Measurements from ENCODE around the gene ZNF300.

DNA sequence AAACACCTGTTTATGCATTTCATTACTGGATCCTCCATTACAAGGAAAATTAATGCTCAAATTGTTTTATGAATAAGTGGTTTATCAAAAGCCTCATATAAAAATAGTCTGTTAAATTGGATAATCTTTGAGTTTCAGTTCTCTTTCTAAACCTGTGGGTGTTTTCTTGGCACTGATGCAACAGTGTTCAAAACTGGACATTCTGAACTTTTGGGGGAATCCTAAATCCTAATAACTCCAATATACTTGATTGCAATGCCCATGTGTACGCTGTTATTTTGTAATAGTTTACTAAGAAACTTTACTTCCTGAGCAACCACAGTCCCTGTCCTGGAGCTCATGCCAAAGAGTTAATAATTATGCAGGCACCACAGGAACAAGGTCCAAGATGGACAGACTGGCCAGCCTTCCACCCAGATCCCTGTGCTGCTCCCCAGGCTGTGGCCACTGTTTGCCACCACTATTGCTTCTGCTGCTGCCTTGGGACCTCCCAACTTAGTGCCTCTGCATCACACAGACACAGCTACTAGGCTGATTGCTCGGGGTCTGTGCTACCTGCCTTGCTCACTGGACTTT lies 44.4 kb downstream of the ZNF300 start:
- TF ChIP-seq, protein P1, sequence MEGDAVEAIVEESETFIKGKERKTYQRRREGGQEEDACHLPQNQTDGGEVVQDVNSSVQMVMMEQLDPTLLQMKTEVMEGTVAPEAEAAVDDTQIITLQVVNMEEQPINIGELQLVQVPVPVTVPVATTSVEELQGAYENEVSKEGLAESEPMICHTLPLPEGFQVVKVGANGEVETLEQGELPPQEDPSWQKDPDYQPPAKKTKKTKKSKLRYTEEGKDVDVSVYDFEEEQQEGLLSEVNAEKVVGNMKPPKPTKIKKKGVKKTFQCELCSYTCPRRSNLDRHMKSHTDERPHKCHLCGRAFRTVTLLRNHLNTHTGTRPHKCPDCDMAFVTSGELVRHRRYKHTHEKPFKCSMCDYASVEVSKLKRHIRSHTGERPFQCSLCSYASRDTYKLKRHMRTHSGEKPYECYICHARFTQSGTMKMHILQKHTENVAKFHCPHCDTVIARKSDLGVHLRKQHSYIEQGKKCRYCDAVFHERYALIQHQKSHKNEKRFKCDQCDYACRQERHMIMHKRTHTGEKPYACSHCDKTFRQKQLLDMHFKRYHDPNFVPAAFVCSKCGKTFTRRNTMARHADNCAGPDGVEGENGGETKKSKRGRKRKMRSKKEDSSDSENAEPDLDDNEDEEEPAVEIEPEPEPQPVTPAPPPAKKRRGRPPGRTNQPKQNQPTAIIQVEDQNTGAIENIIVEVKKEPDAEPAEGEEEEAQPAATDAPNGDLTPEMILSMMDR (IDR thresholded peaks at IDR 0.05): no peak
- no peak for TF ChIP-seq POLR2AphosphoS5 (IDR thresholded peaks at IDR 0.05; ENCODE audit: insufficient read depth in 1 of 2, low read depth in 1 of 2)
